Lower leg skin (tissue), 4 donors: ENCODE measurements around the gene CHAT. TPM values are rescaled to one million over a fixed set of nuclear protein-coding genes. Genes with fewer than 3 reads are reported as not detected.

ENCODE experiments used
- DNase-seq, 2 donors: peaks; one replicate each; pipeline ENCODE4 v3.0.0-alpha.2; 2019; ENCODE audit warnings: low spot score in 2 of 2
- H3K4me3 ChIP-seq: fragments of 200-600 bp; sonication (generic); 2 replicates; pipeline ENCODE4 v1.5.1; 2017; ENCODE audit warnings: mild to moderate bottlenecking, low read depth; ENCODE audit not compliant: poor library complexity, severe bottlenecking
- POLR2A ChIP-seq, 2 donors: fragments of 450-650 bp; IDR thresholded peaks; one replicate each; pipeline ENCODE4 v1.6.1; 2016 to 2017; ENCODE audit warnings: antibody characterized with exemption in 2 of 2, mild to moderate bottlenecking in 1 of 2, moderate library complexity in 1 of 2
- WGBS, 2 donors: methylation state at CpG; one replicate each; pipeline ENCODE4 v1.1.5; 2018; 5-methylcytosine and 5-hydroxymethylcytosine counted together
- intact Hi-C: fragments of 100-400 bp; cut with DNase I; formaldehyde crosslinking; loops from one replicate; pipeline ENCODE4 v1.15.0; 2023; ENCODE audit warnings: low total_unique reads
- total RNA-seq, 4 donors: library from RNA; depleted of rRNA; stranded (reverse); fragments of >200 nt; gene quantifications; one replicate each; pipeline ENCODE4 v1.1.0, GENCODE V29; 2016
- TF ChIP-seq, protein P1 (sequence below), 3 donors: fragments of 450-650 bp; IDR thresholded peaks; one replicate each; pipeline ENCODE4 v1.5.1; 2016; ENCODE audit warnings: antibody characterized with exemption in 3 of 3, mild to moderate bottlenecking in 3 of 3, moderate library complexity in 2 of 3

Gene CHAT
- total RNA-seq, 4 donors from 2014 or later = not detected

DNA sequence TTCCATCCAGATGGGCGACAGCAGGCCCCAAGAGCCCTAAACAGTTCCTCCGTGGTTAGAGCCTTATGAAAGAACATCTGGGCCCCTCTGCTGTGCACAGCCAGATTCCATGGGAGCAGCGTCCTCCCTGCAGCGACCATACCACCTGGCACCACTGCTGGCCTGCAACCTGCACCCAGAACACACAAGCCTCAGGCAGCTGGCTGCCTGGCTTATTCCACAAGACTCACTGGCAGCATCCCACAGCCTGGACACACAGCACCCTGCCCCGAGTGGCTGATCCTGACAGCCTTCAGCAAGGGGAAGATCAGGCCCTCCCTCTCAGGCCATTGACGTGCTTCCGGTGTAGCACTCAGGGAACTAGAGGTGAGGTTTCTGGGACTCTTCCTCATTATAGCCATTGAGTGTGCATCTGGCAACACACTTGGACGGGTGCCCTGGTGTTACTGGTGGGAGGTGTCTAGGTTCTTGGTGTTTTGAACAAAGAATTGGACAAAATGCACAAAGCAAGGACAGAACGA, 41.2 kb upstream of the CHAT start:
- TF ChIP-seq, protein P1, sequence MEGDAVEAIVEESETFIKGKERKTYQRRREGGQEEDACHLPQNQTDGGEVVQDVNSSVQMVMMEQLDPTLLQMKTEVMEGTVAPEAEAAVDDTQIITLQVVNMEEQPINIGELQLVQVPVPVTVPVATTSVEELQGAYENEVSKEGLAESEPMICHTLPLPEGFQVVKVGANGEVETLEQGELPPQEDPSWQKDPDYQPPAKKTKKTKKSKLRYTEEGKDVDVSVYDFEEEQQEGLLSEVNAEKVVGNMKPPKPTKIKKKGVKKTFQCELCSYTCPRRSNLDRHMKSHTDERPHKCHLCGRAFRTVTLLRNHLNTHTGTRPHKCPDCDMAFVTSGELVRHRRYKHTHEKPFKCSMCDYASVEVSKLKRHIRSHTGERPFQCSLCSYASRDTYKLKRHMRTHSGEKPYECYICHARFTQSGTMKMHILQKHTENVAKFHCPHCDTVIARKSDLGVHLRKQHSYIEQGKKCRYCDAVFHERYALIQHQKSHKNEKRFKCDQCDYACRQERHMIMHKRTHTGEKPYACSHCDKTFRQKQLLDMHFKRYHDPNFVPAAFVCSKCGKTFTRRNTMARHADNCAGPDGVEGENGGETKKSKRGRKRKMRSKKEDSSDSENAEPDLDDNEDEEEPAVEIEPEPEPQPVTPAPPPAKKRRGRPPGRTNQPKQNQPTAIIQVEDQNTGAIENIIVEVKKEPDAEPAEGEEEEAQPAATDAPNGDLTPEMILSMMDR (IDR thresholded peaks at IDR 0.05) = no peak
- no peak for TF ChIP-seq POLR2A (IDR thresholded peaks at IDR 0.05)
- H3K4me3 ChIP-seq = no peak overlapping the region
- intact Hi-C loops = no loop called here
- WGBS, 2 donors = 75 to 76% methylated on average over 9 of the region's 9 CpGs
- DNase-seq = no peak

DNA sequence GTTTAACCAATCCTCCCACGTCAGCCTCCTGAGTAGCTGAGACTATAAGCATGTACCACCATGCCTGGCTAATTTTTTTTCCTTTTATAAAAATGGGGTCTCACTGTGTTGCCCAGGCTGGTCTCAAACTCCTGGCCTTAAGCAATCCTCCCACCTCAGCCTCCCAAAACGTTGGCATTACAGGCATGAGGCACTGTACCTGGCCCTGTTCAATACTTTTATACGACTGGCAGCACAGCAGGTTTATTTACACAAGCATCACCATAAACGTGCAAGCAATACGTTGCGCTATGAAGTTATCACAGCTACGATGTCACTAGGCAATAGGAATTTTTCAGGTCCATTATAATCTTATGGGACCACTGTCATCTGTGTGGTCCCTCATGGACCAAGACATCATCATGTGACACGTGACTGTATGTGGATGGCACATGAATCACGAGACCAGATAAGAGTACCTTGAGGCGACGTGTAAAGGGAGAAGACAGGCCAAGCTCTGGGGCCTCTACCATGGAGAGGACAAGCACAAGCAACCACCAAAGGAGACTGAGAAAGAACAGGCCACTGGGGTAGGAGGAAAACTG, 38.3 kb upstream of the CHAT start:
- TF ChIP-seq, protein P1 (IDR thresholded peaks at IDR 0.05) = no peak
- TF ChIP-seq POLR2A (IDR thresholded peaks at IDR 0.05) = no peak
- H3K4me3 ChIP-seq = no peak overlapping the region
- WGBS, 2 donors = 82 to 84% methylated on average over 11 of the region's 11 CpGs
- intact Hi-C loops = no loop called here
- no peak for DNase-seq

DNA sequence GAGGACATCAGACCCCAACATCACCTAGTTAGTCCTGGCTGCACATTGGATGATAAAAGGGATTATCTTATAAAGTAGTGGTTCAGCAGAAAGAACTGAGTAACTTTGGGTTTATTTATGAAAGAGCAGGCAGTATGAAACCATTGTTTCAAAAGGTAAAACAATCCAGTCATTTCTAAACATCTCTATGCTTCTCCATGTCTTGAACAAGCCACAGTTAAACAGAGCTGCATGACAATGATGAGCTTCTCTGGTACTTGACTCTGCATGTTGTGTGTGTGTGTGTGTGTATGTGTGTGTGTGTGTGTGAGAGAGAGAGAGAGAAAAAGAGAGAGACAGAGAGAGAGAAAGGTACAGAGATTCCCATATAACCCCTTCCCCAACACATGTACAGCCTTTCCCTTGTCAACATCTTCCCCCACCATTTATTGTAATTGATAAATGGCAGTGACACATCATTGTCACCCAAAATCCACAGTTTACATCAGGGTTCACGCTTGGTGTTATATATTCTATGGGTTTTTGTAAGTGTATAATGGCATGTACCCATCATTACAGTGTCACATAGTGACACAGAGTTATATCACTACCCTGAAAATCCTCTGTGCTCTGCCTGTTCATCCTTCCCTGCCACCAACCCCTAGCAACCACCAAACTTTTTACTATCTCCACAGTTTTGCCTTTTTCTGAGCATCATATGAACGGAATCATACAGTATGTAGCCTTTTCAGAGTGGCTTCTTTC, 36.5 kb upstream of the CHAT start:
- no peak for TF ChIP-seq POLR2A (IDR thresholded peaks at IDR 0.05)
- TF ChIP-seq, protein P1 (IDR thresholded peaks at IDR 0.05) = no peak
- no peak overlapping the region for H3K4me3 ChIP-seq
- intact Hi-C loops = no loop called here
- DNase-seq = no peak
- 79 to 85% methylated on average over 2 of the region's 2 CpGs for WGBS, 2 donors

DNA sequence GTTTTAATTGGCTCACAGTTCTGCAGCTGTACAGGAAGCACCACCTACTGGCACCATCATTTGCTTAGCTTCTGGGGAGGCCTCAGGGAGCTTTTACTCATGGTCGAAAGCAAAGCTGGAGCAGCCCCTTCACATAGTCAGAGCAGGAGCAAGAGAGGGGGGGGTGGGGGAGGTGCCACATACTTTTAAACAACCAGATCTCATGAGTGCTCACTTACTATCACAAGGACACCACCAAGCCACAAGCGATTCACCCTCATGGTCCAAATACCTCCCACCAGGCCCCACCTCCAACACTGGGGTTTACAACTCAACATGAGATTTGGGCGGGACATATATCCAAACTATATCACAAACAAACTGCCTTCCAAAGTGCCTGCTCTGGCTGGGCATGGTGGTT, 35.4 kb upstream of the CHAT start:
- intact Hi-C loops = no loop called here
- WGBS, 2 donors = 79 to 87% methylated on average over 3 of the region's 3 CpGs
- TF ChIP-seq, protein P1 (IDR thresholded peaks at IDR 0.05) = no peak
- no peak for TF ChIP-seq POLR2A (IDR thresholded peaks at IDR 0.05)
- no peak overlapping the region for H3K4me3 ChIP-seq
- DNase-seq = no peak

DNA sequence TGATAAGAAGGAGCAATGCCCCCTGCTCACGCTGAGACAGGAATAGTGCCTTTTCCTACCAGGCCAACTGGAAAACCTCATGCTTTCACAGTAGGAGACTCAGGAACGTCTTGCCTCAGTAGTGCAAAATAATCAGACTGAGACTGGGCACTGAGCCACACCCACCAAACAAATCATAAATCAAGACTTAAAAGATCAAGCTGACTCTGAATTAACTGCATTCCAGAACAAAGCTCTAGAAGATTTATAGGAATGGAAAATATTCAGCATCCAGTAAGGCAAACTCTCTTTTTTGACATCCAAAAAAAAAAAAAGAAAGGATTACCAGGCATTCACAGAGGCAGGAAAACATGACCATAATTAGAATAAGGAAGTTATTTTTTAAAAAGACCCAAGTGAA, 34.2 kb upstream of the CHAT start:
- DNase-seq = no peak
- intact Hi-C loops = loop anchor here (5.0 kb wide), 1 partner anchor 93 kb away; no protein-coding TSS in a partner anchor
- H3K4me3 ChIP-seq = no peak overlapping the region
- 8 to 29% methylated on average over 2 of the region's 2 CpGs for WGBS, 2 donors
- TF ChIP-seq, protein P1 (IDR thresholded peaks at IDR 0.05) = no peak
- no peak for TF ChIP-seq POLR2A (IDR thresholded peaks at IDR 0.05)
